GM18511 (cell line): ENCODE results near the gene CLTRN.

Experiments used
- ATAC-seq: cut with Tn5 transposase; IDR thresholded peaks from one replicate; pipeline ENCODE4 v1.9.1; 2021; ENCODE audit warnings: mild to moderate bottlenecking, moderate library complexity; ENCODE audit not compliant: unreplicated experiment

Gene CLTRN

DNA sequence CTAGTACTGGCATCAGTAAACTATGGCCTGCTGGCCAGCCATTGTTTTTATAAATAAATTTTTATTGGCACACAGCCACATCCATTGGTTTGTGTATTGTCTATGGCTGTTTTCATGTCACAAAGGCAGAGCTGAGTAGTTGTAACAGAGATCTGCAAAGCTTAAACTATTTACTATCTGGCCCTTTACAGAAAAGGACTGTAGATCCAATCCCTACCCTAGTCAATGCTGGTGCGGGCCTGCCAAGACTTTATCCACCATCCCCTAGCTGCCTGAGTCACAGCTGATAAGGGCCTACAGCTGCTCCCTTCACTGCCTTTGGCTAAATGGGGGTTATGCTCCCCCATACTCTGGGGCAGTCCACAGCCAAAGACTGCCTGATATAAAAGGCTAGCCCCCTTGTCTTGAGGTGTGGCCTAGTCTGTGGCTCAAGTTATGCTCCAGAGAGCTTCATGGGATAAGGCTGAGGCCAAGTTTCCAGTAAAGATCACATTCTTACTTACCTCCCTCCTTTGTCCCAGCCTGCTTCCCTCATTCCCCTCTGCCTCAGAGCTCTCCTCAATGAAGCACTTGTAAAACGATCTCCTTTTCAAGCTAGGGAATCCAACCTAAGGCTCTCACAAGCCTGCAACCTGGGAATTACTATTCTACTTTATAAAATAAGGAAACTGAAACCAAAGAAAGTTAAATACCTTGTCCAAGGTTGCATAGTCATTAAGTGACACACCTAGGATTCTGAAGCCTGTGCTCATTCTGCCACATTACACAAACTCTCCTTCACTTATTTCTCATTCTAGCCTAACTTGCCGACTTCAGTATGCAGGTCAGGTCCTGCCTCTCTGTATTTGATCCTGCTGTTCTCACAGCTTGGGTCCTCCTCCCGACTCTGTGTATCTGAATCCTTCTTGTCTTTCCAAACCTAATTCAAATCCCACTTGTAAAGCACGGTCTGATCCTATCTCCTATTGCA, 84.5 kb downstream of the CLTRN start:
- ATAC-seq = no peak
